Heart right ventricle (tissue), 16 donors: Measurements from ENCODE around the gene RPL29. TPM values are rescaled to one million over a fixed set of nuclear protein-coding genes. Genes with fewer than 3 reads are reported as not detected.
A peak's percentile ranks its signal among the peaks of the same experiment; 100 is the strongest.

ENCODE experiments used
- ATAC-seq, 8 donors: fragments of 200-7000 bp; cut with Tn5 transposase; one replicate each; pipeline ENCODE4 v1.9.1; 2020; ENCODE audit warnings: mild to moderate bottlenecking in 8 of 8, moderate library complexity in 8 of 8, moderate number of reproducible peaks in 1 of 8
- DNase-seq, 2 donors: peaks; one replicate each; pipeline ENCODE4 v3.0.0-alpha.2; 2020
- H3K27ac ChIP-seq, 10 donors: fragments of 200-600 bp; sonication (generic) in 2 of 10; one replicate each; pipeline versions ENCODE4 v1.5.0 to v1.8.0; 2020 to 2022; ENCODE audit warnings: mild to moderate bottlenecking in 3 of 10
- H3K27me3 ChIP-seq, 7 donors: fragments of 200-600 bp; one replicate each; pipeline ENCODE4 v1.8.0; 2021 to 2022; ENCODE audit warnings: mild to moderate bottlenecking in 2 of 7
- H3K36me3 ChIP-seq, 9 donors: fragments of 200-600 bp; sonication (generic) in 1 of 9; one replicate each; pipeline versions ENCODE4 v1.5.0 to v1.8.0; 2020 to 2022; ENCODE audit warnings: mild to moderate bottlenecking in 2 of 9
- H3K4me1 ChIP-seq, 9 donors: fragments of 200-600 bp; sonication (generic) in 1 of 9; one replicate each; pipeline versions ENCODE4 v1.5.0 to v1.8.0; 2020 to 2022; ENCODE audit warnings: mild to moderate bottlenecking in 4 of 9
- H3K4me3 ChIP-seq, 10 donors: fragments of 200-600 bp; sonication (generic) in 2 of 10; one replicate each; pipeline versions ENCODE4 v1.5.0 to v1.8.0; 2020 to 2022; ENCODE audit warnings: mild to moderate bottlenecking in 7 of 10, moderate library complexity in 2 of 10
- H3K9me3 ChIP-seq, 11 donors: fragments of 200-600 bp in 10 of 11; sonication (generic) in 2 of 11; one replicate each; pipeline versions ENCODE4 v1.5.0 to v1.8.0; 2013 to 2022; ENCODE audit warnings: mild to moderate bottlenecking in 2 of 11, control low read depth in 1 of 11, moderate library complexity in 1 of 11
- WGBS, 2 donors: extraction: QIAGEN DNeasy Blood & Tissue Kit; methylation state at CpG; one replicate each; pipeline ENCODE4 v1.1.7; 2013; ENCODE audit warnings: inconsistent platforms in 1 of 2; 5-methylcytosine and 5-hydroxymethylcytosine counted together
- intact Hi-C, 10 donors: fragments of 100-400 bp; cut with DNase I; formaldehyde crosslinking; loops; one replicate each; pipeline versions ENCODE4 v1.11.1 to v1.14.2; 2022
- polyA plus RNA-seq, 2 donors: library from polyadenylated mRNA; stranded (reverse); fragments of 200-250 nt; gene quantifications; one replicate each; pipeline ENCODE4 v1.2.3, GENCODE V29; 2013
- total RNA-seq, 10 donors: library from RNA; stranded (reverse); fragmentation: NEBNext Ultra II Directional in 3 of 10; extraction: Animal tissue kit (Norgen Biotek cat#: 25700) in 3 of 10; gene quantifications; one replicate each; pipeline versions ENCODE4 v1.2.1 to v1.2.4, GENCODE V29; 2021 to 2023
- TF ChIP-seq, protein P1 (sequence below), 9 donors: fragments of 200-600 bp; sonication (generic) in 2 of 9; IDR thresholded peaks; one replicate each; pipeline versions ENCODE4 v1.5.0 to v1.8.0; 2021 to 2022; ENCODE audit warnings: antibody characterized with exemption in 9 of 9, mild to moderate bottlenecking in 5 of 9, moderate library complexity in 1 of 9
- donor health status: Arrhythmogenic right ventricular cardiomyopathy.
- donor health status: ischemic (EF 13 %, LVEDD 7.1; RV severe dilation, severe dysfunction).
- donor health status: healthy with polysubstance abuse.
- donor health status: DM: no; HTN: yes; CAD: no.
- donor health status: DM: no; HTN: no; CAD: no.
- donor health status: ischemic (EF 25% LVEDD 6.9; RV normal size, moderate dysfunction).
- donor health status: ischemic (EF 25% LVEDD 5.7; RV mildly dilated, moderate dysfunction).
- donor health status: healthy.
- donor health status: DM: yes; HTN: yes; CAD: no.
- donor health status: Ischemic cardiomyopathy.
- donor health status: ischemic (EF 35%, LVEDD 5.7; RV mildly dilated, moderate dysfunction).
- donor health status: nonischemic (EF 11% LVEDD 7.7; RV severe dilation, severe dysfunction).
- donor health status: DM: yes; HTN: yes; CAD: no.
- donor health status: PGD.
- donor health status: ischemic (EF 29% LVEDD 5.4; RV normal size, mild dysfunction).
- donor health status: nonischemic (EF 23%, LVEDD 6.1; RV moderate dilation, normal function).

The RPL29 gene
- total and polyA plus RNA-seq, 12 donors = 505 to 1,915 (median 643) TPM

DNA sequence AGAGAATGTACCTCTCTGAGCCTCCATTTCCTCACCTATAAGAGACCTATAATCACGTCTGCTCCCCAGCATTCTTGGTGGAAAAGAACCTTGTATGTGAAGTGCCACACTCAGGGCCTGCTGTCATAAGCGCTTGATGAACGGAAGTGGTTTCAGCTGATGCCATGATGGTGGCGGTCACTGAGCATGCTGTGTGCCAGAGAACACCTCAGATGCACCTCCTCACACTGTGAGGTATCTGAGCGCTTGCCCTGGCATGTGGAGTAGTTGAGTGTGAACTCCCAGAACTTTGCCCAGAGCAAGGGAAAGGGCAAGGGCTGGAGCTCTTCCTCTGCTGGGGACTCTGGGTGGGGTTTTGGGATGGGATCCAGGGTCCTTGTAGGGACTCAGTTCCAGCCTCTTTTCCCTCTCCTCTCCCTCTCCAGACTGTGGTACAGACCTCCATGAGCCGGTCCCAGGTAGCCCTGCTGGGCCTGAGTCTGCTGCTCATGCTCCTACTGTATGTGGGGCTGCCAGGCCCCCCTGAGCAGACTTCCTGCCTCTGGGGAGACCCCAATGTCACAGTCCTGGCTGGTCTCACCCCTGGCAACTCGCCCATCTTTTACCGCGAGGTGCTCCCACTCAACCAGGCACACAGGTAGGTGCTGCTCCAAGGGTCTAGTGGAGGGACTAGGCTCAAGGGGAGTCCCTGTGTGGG is 18.1 kb downstream of the RPL29 start:
- Histone ChIP-seq H3K27ac (peak overlapping the region in 1 of 10 donors; percentile 31), H3K4me3 (no peak overlapping the region), H3K4me1 (peaks cover 10 to 50% (median 44%) of the 10 kb centered on the region in 9 donors), H3K36me3 (peaks cover 0 to 6% (median 0%) of the 10 kb centered on the region in 9 donors), H3K9me3 (no peaks in the 10 kb centered on the region), H3K27me3 (no peaks in the 10 kb centered on the region)
- 86 to 87% methylated on average over 9 of the region's 9 CpGs for WGBS, 2 donors
- TF ChIP-seq, protein P1, sequence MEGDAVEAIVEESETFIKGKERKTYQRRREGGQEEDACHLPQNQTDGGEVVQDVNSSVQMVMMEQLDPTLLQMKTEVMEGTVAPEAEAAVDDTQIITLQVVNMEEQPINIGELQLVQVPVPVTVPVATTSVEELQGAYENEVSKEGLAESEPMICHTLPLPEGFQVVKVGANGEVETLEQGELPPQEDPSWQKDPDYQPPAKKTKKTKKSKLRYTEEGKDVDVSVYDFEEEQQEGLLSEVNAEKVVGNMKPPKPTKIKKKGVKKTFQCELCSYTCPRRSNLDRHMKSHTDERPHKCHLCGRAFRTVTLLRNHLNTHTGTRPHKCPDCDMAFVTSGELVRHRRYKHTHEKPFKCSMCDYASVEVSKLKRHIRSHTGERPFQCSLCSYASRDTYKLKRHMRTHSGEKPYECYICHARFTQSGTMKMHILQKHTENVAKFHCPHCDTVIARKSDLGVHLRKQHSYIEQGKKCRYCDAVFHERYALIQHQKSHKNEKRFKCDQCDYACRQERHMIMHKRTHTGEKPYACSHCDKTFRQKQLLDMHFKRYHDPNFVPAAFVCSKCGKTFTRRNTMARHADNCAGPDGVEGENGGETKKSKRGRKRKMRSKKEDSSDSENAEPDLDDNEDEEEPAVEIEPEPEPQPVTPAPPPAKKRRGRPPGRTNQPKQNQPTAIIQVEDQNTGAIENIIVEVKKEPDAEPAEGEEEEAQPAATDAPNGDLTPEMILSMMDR (IDR thresholded peaks at IDR 0.05) = no peak
- ATAC-seq (no peak), DNase-seq (no peak)
- intact Hi-C loops = no loop called here

DNA sequence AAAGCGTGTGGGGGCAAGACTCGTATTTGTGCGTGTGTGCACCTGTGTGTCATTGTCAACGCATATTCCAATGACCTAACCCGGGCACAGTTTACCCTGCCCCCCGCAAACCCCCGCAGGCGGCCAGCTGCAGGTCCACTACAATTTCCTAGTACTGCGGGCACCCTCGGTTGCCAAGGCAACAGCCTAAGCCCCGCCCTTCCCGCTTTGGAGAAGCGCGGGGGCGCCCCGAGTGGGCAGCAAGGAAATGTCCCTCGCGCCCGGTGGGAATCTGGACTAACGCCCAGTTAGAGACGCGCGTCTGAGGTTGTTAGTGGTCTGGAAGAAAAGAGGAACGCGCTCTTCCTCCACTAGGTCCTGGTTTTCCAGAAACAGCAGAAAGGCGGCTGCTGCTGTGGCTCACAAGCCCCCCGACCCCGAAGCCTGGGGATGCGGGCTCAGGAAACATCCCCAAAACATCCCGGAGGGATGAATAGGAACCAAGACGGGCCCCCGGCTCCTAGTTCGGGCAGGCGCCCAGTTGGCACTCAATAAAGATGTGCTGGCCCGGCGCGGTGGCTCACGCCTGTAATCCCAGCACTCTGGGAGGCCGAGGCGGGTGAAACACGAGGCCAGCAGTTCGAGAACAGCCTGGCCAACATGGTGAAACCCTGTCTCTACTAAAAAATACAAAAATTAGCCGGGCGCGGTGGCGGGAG is 19.7 kb downstream of the RPL29 start:
- peak in 4 of 8 donors; percentile 1 to 15 (median 6) for ATAC-seq
- Histone ChIP-seq H3K36me3 (peaks cover 0 to 9% (median 0%) of the 10 kb centered on the region in 9 donors), H3K4me1 (peaks cover 10 to 37% (median 31%) of the 10 kb centered on the region in 9 donors), H3K4me3 (peak overlapping the region in 8 of 10 donors; percentile 56 to 87 (median 68)), H3K9me3 (no peaks in the 10 kb centered on the region), H3K27ac (peak overlapping the region in 8 of 10 donors; percentile 20 to 97 (median 94)), H3K27me3 (no peaks in the 10 kb centered on the region)
- DNase-seq = peak; percentile 74 to 76
- TF ChIP-seq, protein P1 (IDR thresholded peaks at IDR 0.05) = peak in 2 of 9 donors; percentile 7 to 26
- intact Hi-C loops = loop anchor here in 6 of 10 donors (2.0 kb wide), 1 partner anchor 33 kb away; the partner anchor contains the start of gene PARP3 (in 6 of the 6)
- 37 to 41% methylated on average over 46 of the region's 46 CpGs for WGBS, 2 donors

DNA sequence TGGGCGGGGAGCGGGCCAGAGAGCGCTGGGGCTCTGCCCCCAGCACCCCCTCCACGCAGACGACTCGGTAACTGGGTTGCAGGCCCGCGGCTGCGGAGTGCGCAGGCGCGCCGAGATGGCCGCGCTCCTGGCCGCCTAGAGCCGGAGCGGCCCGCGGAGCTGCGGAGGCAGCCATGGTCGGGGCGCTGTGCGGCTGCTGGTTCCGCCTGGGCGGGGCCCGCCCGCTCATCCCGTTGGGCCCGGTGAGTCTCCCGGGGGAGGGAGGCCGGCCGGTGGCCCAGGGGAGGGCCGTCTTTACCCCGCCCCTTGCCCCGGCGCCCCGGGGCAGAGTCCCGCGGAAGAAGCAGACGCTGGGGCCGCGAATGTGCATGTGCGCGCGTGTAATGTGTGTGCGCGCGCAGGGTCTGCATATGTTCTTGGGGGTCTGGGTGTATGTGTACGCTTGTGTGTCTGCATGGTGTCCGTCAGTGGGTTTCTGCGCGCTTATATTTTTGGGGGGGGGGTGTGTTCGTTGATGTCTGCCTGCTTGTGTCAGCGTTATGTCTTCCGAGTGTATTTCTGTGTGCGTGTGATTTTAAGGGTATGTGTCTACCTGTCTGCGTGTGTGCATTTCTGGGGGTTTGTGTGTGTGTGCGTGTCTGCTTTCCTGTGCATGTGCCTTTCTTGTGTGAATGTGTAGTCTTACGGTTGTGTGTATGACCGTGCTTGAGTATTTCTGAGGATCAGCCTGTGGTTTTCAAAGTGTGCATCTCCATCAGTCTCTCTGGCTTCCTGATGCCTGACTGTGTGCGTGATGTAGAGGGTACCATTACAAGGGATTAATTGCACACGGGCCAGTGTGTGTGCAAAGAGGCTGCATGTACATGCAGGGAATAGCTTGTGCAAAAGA is 20.5 kb downstream of the RPL29 start, which contains the start of gene ABHD14A:
Gene ABHD14A, plus strand, starts transcription at position 102 of the 889 bp plus-strand sequence. Its CDS starts 72 bp downstream, at position 174.
- H3K4me3 ChIP-seq = peak within 1 kb of the TSS; percentile 46 to 87 (median 68)
- H3K27ac ChIP-seq = peak within 1 kb of the TSS; percentile 93 to 98 (median 96)
- H3K4me1 ChIP-seq = peaks cover 10 to 40% (median 31%) of the 10 kb centered on the region in 9 donors
- no peaks in the 10 kb centered on the region for H3K27me3 ChIP-seq
- DNase-seq (peak; percentile 56 to 81), ATAC-seq (peak; percentile 73 to 83 (median 78))
- H3K9me3 ChIP-seq = no peaks in the 10 kb centered on the region
- peaks cover 0 to 8% (median 0%) of the 10 kb centered on the region in 9 donors for H3K36me3 ChIP-seq
- intact Hi-C loops = loop anchor here in 8 of 10 donors (1.0 to 2.0 kb wide), 2 partner anchors 32 to 33 kb away; partner anchors contain the start of gene PARP3 (in 8 of the 8)
- WGBS, 2 donors = 0 to 1% methylated on average over 63 of the region's 63 CpGs
- TF ChIP-seq, protein P1 (IDR thresholded peaks at IDR 0.05) = peak in 2 of 9 donors; percentile 7 to 8
